Measurements from ENCODE around the gene PTAR1.
"Not testable (repeated sequence)": the region's sequence is repeated elsewhere in the genome, so short reads cannot be mapped to it uniquely, and the experiment has no call there.

The PTAR1 gene, protein sequence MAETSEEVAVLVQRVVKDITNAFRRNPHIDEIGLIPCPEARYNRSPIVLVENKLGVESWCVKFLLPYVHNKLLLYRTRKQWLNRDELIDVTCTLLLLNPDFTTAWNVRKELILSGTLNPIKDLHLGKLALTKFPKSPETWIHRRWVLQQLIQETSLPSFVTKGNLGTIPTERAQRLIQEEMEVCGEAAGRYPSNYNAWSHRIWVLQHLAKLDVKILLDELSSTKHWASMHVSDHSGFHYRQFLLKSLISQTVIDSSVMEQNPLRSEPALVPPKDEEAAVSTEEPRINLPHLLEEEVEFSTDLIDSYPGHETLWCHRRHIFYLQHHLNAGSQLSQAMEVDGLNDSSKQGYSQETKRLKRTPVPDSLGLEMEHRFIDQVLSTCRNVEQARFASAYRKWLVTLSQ

DNA sequence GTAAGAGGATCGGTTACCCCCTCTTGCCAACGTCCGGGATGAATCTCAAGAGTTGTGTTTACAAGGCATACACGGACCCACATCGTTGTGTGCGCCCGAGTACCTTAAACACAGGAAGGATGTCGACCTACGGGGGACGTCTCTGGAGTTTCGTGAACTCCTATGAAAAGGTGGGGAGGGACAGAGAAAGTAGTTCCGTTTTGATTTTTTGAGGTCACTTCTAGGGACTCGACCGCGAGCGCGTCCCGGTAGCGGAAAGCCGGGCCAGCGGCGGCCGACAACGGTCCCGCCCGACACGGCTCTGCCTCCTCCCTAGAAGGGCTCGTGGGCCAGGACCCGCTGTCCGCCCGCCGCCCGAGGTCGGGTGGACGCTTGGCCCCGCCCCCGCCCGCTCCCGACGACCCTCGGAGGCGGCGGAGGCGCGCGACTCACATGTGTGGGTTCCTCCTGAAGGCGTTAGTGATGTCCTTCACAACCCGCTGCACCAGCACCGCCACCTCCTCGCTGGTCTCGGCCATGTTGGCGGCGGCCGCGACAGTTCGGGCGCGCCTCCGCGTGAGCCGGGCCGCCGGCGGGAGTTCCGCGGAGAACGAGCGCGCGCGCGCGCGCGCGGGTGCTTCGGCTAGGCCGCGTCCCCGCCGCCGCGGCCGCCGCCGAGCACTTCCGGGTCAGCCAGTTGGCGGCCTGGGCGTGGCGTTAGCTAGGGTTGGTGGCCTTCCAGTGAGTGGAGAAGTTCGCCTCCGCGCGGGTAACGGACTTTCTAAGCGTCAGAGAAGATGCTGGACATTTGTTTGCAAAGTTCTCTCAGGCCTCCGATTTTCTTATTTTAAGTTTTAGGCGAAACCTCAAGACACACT is at the start of gene PTAR1:
PTAR1 (minus strand) TSS at position 591 of the 857 bp plus-strand sequence; CDS start at position 518, 73 bp downstream.
- DNase-seq: peak; percentile 96

GRCh38 chr9:69809304-69809863 is 49.6 kb upstream of the PTAR1 start:
- DNase-seq: no peak

- no peak for DNase-seq
These were observed 46.8 kb upstream of the PTAR1 start for GRCh38 chr9:69806627-69807026.

GRCh38 chr9:69805962-69806515 is 46.2 kb upstream of the PTAR1 start:
- no peak for DNase-seq

GRCh38 chr9:69801989-69802388 is 42.2 kb upstream of the PTAR1 start:
- no peak for DNase-seq

DNA sequence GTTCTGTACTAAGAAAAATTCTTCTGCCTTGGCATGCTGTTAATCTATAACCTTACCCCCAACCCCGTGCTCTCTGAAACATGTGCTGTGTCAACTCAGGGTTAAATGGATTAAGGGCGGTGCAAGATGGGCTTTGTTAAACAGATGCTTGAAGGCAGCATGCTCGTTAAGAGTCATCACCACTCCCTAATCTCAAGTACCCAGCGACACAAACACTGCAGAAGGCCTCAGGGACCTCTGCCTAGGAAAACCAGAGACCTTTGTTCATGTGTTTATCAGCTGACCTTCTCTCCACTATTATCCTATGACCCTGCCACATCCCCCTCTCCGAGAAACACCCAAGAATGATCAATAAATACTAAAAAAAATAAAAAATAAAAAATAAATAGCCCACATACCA is 40.2 kb upstream of the PTAR1 start:
- DNase-seq: not testable (repeated sequence)

DNA sequence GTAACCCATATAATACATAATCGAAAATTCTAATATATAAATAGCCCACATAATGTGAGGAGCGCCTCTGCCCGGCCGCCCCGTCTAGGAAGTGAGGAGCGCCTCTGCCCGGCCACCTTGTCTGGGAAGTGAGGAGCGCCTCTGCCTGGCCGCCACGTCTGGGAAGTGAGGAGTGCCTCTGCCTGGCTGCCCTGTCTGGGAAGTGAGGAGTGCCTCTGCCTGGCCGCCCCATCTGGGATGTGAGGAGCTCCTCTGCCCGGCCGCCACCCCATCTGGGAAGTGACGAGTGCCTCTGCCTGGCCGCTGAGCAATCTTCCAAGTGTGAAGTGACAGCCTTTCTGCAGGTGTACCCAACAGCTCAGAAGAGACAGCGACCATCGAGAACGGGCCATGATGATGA is 39.7 kb upstream of the PTAR1 start:
- DNase-seq: not testable (repeated sequence)

DNA sequence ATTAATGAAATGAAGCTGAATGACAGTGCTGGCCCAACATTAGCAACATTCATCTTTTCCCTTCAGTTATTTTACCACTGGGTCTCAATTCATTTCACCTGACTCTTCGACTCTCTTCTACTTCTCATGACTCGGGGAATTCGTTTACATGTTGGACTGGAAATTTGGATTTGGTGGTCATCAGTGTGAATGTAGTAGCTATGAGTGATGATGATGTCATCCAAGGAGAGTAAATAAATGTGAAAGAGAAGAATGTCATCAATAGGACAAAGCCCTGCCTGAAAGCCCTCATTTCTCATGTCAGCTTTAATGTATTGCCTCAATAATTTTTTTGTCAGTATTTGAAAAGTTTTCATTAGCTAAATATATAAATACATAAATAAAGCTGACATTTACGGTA is 38.9 kb upstream of the PTAR1 start:
- DNase-seq: no peak

DNA sequence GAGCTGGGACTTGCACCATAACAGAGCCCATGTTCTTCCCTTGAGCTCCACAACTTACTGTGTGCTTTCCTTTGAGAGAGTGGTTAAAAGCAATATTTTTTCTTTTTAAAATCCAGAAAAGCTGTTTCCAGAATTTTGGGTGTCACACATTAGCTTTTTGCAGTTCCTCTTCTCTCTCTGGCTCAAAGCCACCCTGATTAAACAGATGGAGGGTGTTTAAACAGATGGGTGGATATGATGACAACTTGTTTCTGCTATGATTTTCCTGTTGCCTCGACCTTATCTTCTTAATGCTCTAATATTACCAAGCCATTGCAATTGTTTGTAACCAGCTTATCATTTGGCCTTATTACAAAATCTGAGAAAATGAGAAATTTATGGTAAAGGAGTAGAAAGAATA is 37.9 kb upstream of the PTAR1 start:
- no peak for DNase-seq

DNA sequence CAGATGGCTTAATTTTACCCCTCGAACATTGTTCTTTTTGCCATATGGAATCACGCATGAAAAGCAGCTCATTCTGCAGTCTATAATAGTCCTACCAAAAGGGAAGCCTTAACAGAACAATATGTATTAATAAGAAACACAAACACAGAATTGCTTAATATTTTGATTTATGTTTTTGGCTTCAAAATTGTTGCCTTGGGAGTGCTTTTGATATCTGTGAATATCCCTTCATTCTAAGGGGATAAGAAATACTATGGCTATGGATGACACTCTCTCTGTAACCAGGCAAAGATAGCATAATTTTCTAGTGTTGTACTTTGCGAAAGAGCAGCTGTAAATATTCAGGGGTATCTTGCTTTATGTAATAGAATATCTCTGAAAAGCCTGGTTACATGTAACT is 34.5 kb upstream of the PTAR1 start:
- no peak for DNase-seq

DNA sequence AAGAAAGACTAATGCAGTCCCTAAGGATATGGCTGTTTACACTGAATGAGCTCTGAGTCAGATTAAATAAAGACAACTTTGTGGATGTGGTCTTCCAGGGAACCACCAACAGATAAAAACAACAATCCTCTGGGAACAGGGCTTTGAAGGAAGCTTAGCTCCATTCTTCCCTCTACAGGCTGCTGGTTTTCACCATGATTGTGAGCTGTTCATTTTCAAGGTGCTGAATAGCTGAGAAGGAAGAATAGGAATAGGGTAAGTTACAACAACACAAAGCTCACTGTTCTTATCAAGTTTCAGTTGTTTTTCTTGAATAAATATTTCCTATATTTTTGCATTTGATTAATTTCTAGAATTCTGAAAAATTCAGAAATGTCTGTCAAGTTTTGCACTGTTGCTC is 25.9 kb upstream of the PTAR1 start:
- DNase-seq: no peak

DNA sequence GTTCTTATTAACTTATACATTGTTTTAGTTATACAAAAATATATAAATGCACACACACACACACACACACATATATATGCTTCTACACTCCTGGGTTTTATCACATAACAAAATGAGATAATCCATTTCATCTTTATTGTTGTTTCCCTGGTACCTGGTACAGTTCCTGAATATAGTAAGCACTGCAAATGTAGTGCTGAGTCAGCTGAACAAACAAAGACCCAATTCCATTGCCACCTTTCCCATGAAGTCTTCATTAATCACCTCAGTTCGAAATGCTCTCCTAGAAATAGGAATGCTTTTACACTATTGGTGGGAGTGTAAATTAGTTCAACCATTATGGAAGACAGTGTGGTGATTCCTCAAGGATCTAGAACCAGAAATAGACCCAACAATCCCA is 13.4 kb upstream of the PTAR1 start:
- DNase-seq: no peak

DNA sequence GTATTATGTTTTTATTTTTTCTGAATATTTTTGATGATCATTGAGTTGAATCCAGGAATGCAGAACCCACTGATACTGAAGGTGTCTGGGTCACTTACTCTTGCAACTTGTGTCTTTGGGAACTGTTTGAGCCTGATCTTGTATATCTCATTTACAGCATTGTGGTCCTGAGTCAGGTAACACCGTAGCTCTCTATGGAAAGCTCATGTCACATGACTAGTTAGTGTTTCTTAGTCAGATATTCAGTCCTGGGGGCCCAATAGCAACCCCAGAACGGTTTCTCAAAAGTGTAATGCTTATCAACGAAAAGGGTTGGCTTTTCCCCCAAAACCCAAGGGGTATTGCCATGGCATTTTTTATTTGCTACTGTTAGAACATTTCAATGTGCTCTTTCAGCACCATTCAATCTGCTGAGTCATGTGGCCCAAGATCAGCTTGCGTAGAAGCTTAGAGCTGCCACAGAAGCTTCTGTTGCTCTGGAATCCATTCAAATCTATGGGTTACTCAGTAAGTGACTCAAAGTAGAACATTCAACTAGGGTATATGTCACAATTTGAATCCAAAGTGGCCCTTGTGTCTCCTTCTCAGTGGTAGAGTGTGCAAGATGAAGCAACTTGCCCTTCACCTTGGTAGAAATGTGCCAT is 12.1 kb upstream of the PTAR1 start:
- DNase-seq: no peak

DNA sequence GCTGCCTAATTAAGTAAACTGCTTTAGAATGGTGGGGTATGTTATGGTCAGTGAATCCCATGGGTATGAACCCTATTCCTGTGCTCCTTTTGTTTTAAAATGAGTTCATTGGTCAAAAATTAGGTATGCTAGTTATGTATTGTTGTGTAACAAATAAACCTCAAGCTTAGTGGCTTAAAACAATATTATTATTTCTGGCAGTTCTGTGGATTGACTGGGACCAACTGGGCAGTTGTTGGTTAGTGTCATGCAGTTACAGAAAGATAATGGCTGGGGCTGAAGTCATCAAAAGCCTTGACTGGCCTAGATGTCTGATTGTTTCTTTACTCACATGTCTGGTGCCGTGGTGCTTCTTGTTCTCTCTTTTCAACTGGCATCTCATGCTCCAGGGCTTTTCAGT is 8.9 kb upstream of the PTAR1 start:
- no peak for DNase-seq

DNA sequence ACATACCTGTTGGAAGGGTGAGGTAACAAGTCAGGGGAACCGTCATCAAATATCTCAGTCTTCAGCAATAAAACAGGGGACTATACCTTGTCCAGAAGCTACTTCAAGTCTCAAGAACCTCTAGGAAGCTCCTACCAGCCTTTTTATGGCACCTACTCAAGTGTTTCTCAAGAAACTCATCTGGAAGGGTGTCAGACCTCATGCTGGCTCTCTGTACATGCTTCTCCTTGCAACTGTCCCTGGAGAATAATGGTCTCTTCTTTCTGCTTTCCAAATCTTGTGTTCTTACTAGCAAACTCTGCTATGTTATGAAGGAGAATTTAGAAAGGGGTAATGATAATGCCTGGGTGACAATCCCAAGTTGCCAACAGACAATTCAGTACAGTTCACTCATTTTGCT is 8.3 kb upstream of the PTAR1 start:
- DNase-seq: no peak

GRCh38 chr9:69763862-69764261 is 4.1 kb upstream of the PTAR1 start:
- not testable (repeated sequence) for DNase-seq

- DNase-seq: no peak
These were observed 2.7 kb upstream of the PTAR1 start for GRCh38 chr9:69762527-69762926.

DNA sequence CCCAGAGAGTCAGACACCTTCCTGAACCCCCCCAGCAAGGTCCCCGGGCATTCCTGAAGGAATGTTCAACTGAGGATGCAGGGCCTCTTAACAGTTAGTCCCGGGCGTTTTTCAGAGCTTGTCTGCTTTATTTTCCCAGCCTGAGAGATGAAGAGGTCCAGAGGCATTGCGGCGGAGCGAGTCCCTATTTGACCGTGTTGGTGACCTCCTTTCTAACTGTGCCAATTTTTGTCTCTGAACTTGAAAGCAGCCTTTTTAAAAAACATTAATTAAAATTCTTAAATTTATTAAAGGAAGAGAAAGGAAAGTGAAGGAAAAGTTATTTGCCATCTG is 433 bp upstream of the PTAR1 start:
- DNase-seq: peak; percentile 54

DNA sequence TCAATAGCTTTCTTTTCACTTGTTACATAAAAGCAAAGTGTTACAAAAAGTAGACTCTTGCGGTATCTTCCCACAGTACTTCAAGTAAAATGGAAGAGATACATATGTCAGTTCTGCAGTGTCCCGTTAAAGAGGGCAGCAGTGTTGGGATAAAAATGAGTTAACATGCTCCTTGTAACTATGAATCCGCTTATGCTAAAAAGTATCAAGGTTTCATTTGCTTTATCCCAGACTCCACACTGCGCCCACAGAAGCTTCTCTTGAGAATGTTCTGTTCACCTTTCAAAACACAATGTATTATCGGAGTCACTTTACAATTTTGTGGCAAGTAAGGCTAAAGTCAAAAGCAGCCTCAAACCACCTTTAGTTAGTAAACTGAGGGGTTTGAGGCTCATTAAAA is 790 bp downstream of the PTAR1 start:
- DNase-seq: no peak

- DNase-seq: no peak
These were observed 1.7 kb downstream of the PTAR1 start for GRCh38 chr9:69757996-69758675.

GRCh38 chr9:69755205-69755604 is 4.6 kb downstream of the PTAR1 start:
- DNase-seq: no peak

DNA sequence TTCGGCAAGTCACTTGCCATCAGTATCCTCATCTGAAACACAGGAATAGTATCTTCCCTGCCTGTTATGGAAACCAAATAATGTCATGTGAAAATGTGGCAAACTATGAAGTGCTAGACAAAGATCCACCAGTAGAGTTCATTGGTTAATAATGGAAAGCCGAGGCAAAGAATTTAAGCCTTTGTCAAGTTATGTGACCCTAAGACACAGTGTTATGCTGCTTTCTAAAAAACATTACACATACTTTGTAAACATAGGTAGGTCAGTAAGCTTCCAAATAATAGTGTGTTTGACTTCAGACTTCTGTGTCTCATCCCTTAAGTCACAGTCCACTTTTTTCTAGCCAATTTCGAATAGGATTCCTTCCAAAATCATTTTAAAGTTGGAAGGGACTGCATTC is 6.0 kb downstream of the PTAR1 start:
- no peak for DNase-seq

GRCh38 chr9:69750085-69750484 is 9.7 kb downstream of the PTAR1 start:
- no peak for DNase-seq
